ENCODE results near the gene CCL23. TPM values are rescaled to one million over a fixed set of nuclear protein-coding genes. Genes with fewer than 3 reads are reported as not detected.

The CCL23 gene, protein sequence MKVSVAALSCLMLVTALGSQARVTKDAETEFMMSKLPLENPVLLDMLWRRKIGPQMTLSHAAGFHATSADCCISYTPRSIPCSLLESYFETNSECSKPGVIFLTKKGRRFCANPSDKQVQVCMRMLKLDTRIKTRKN
- not detected in 2 replicates for total RNA-seq

GRCh38 chr17:36017799-36018198 is at the start of gene CCL23:
Gene CCL23 (minus strand): TSS chr17:36017972. CDS start chr17:36017897, 75 bp downstream.

DNA sequence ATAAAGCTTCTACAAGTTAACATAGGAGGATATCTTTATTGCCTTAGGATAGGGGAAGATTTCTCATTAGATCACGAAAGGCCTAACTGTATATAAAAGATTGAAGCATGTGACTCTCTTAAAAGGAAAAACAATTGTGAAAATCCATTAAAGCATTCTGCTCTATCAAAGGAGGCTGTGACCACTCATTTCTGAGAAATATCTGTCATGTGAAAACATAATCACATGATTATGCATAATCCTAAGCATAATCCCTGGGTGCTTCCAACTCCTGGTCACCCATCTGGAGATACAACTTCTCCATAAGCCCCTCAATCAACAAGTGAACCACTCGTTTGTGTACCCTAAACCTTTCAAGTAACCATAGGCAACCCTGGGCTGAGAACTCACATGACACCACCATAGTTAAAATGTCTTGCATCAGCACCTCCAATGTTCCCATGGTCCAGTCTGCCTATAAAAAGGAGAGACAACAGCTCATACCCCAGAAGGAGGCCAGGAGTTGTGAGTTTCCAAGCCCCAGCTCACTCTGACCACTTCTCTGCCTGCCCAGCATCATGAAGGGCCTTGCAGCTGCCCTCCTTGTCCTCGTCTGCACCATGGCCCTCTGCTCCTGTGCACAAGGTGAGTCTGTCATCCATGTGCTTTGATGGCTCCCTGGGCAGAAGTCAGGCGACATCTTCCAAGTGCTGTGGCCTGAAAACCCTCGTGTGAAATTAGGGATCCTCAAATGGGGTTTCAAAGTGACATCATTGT is 46.2 kb upstream of the CCL23 start, which contains the start of gene CCL18:
TSS of gene CCL18 (plus strand) at position 487 of the 756 bp plus-strand sequence. CDS start at position 558, 71 bp downstream.

DNA sequence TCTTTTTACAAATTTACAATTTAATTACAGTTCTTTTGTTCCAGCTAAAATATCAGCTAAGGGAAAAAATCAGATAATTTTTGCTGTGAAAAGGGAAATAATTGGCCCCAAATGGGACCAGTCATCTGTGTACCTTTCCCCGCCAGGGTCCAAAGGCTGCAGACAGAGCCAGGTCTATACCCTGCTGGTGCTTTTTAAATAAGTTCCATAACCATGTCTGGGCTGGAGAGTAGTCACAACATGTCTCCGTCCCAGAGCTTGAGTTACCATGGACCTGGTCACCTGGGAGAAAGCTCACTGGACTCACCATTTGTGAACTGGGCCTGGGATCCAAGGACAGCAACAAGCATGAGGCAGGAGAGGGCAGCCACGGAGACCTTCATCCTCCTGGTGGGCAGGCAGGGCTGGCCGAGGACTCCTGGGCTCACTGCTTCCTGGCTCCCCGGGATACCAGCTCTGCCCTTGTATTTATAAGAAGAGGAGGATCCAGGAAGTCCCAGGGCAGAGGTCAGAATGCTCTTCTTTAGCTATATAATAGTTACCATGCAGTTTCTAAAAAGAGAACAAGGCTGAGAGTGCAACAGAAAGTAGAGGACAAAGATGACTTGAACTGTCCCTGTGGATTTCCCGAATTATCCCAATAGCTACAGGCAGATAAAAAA is 16.5 kb downstream of the CCL23 start, which contains the start of gene CCL15:
TSS of gene CCL15 (minus strand) at position 444 of the 662 bp plus-strand sequence. CDS start at position 383, 61 bp downstream.

GRCh38 chr17:35986643-35987042 is 31.1 kb downstream of the CCL23 start, which contains the start of gene CCL14:
Gene CCL14 (minus strand): TSS chr17:35986729. CDS start chr17:35986649, 80 bp downstream.

DNA sequence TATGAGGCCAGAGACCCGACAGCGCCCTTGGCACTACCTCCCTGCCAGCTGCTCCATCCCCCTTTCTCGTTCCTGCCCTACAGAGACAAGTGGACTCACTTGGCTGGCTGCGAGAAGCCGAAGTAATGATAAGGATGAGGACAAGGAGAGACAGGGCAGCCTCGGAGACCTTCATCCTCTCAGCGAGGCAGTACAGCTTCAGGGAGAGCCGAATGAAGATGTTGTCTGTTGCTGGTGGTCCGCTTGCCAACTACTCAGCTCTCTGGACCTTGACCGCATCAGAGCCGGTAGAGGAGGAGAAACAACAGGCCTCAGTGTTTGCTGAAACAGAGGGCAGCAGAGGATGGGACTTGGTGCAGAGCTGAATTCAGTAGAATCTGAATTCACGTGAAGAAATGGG is 36.5 kb downstream of the CCL23 start, which contains the start of gene CCL16:
TSS of gene CCL16 (minus strand) at position 252 of the 400 bp plus-strand sequence. CDS start at position 175, 77 bp downstream.

Other genes starting within 250 kb of the CCL23 start
- gene MMP28, start 222.3 kb downstream of the CCL23 start, total RNA-seq = 1.2 TPM in 1 of 2 replicates, not detected in the other
- 52.8 and 62.8 TPM in 2 replicates for gene TAF15, start 208.5 kb downstream of the CCL23 start, total RNA-seq
- gene HEATR9, start 149.1 kb downstream of the CCL23 start, total RNA-seq = not detected in 2 replicates
- 0.50 TPM in 1 of 2 replicates, not detected in the other for gene CCL5, start 137.6 kb downstream of the CCL23 start, total RNA-seq
- 0.66 and 0.87 TPM in 2 replicates for gene RDM1, start 87.2 kb downstream of the CCL23 start, total RNA-seq
- gene LYZL6, start 74.3 kb downstream of the CCL23 start, total RNA-seq = not detected in 2 replicates
- gene CCL16, start 36.5 kb downstream of the CCL23 start, total RNA-seq = not detected in 2 replicates
- under 0.01 TPM in 1 of 2 replicates, not detected in the other for gene CCL14, start 31.2 kb downstream of the CCL23 start, total RNA-seq
- gene CCL15, start 16.4 kb downstream of the CCL23 start, total RNA-seq = not detected in 2 replicates
- gene CCL18, start 46.3 kb upstream of the CCL23 start, total RNA-seq = not detected in 2 replicates
- gene CCL3, start 72.2 kb upstream of the CCL23 start, total RNA-seq = not detected in 2 replicates
- not detected in 2 replicates for gene CCL4, start 85.9 kb upstream of the CCL23 start, total RNA-seq
- 1.5 and 3.6 TPM in 2 replicates for gene TBC1D3B, start 158.7 kb upstream of the CCL23 start, total RNA-seq
- not detected in 2 replicates for gene CCL3L1, start 178.8 kb upstream of the CCL23 start, total RNA-seq
- gene CCL4L2, start 193.1 kb upstream of the CCL23 start, total RNA-seq = not detected in 2 replicates
- gene TBC1D3I, start 246.6 kb upstream of the CCL23 start, total RNA-seq = not detected in 2 replicates

Measured in smooth muscle cell of trachea (primary cell).